Astrocyte of the cerebellum (primary cell): Measurements from ENCODE around the gene EVPLL.
A peak's percentile ranks its signal among the peaks of the same experiment; 100 is the strongest.
"Not testable (repeated sequence)": the region's sequence is repeated elsewhere in the genome, so short reads cannot be mapped to it uniquely, and the experiment has no call there.

ENCODE experiments used
- DNase-seq: peaks from one replicate; pipeline ENCODE4 v3.0.0-alpha.2; 2011; ENCODE audit warnings: low read depth
- H3K4me3 ChIP-seq: 2 replicates; pipeline ENCODE4 v1.5.1; 2011; ENCODE audit warnings: mild to moderate bottlenecking, low read depth, low read length, moderate library complexity
- in situ Hi-C: cut with HindIII; loops from 2 replicates; pipeline ENCODE4 v1.10.0; 2017; ENCODE audit warnings: low sequenced_read_pairs
- TF ChIP-seq, protein P1 (sequence below): IDR thresholded peaks from 2 replicates; pipeline ENCODE4 v1.5.1; 2012; ENCODE audit warnings: low read length, low read depth, moderate library complexity, mild to moderate bottlenecking; ENCODE audit errors: missing control alignments

EVPLL gene

DNA sequence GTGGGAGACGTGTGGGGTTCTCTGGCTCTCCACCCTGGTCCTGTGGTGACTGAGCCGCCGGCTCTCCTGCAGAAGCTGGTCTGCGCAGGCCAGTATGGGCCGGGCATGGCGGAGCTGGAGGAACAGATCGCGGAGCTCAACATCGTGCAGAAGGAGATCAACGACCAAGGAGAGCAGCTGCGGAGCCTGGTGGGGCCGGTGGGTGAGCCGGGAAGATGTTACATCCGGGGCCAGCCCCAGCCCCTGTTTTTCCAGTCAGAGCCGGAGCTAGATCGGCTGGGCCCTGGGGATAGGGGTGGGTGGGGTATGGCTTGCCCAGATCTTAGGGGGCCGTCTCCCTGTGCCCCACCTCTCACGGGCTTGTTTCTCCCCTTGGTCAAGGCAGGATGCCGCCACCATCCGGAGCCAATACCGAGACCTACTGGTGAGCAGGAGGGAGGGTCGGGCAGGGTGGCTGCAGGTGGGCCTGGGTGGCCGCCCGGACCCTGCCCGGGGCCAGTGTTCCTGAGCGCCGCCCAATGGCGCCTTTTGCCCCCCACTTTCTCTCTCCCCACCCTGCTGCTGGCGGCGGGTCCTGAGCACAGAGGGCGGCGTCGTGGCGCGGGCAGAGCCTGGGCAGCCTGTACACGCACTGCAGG lies 5.0 kb downstream of the EVPLL start:
- TF ChIP-seq, protein P1, sequence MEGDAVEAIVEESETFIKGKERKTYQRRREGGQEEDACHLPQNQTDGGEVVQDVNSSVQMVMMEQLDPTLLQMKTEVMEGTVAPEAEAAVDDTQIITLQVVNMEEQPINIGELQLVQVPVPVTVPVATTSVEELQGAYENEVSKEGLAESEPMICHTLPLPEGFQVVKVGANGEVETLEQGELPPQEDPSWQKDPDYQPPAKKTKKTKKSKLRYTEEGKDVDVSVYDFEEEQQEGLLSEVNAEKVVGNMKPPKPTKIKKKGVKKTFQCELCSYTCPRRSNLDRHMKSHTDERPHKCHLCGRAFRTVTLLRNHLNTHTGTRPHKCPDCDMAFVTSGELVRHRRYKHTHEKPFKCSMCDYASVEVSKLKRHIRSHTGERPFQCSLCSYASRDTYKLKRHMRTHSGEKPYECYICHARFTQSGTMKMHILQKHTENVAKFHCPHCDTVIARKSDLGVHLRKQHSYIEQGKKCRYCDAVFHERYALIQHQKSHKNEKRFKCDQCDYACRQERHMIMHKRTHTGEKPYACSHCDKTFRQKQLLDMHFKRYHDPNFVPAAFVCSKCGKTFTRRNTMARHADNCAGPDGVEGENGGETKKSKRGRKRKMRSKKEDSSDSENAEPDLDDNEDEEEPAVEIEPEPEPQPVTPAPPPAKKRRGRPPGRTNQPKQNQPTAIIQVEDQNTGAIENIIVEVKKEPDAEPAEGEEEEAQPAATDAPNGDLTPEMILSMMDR, result no peak
- in situ Hi-C loops, result no loop called here
- no peak for DNase-seq
- H3K4me3 ChIP-seq, result no peak overlapping the region

GRCh38 chr17:18383079-18383481 lies 5.5 kb downstream of the EVPLL start:
- DNase-seq, in situ Hi-C loops, H3K4me3 ChIP-seq: not testable (repeated sequence)

DNA sequence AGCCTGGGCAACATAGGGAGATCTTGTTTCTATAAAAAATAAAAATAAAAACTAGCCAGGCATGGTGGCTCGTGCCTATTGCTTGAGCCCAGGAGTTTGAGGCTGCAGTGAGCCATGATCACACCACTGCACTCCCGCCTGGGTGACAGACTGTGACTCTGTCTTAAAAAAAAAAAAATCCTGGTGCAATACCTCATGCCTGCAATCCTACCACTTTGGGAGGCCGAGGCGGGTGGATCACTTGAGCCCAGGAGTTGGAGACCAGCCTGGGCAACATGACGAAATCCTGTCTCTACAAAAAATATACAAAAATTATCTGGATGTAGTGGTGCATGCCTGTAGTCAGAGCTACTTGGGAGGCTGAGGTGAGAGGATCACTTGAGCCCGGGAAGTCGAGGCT lies 6.7 kb downstream of the EVPLL start:
- H3K4me3 ChIP-seq, in situ Hi-C loops, DNase-seq: not testable (repeated sequence)

- H3K4me3 ChIP-seq, in situ Hi-C loops, DNase-seq: not testable (repeated sequence)
Observed at GRCh38 chr17:18387583-18387982, 10.0 kb downstream of the EVPLL start.

GRCh38 chr17:18388266-18388665 lies 10.7 kb downstream of the EVPLL start:
- DNase-seq, in situ Hi-C loops, H3K4me3 ChIP-seq: not testable (repeated sequence)

GRCh38 chr17:18388728-18389127 lies 11.2 kb downstream of the EVPLL start:
- DNase-seq, in situ Hi-C loops, H3K4me3 ChIP-seq: not testable (repeated sequence)

- DNase-seq, in situ Hi-C loops, H3K4me3 ChIP-seq: not testable (repeated sequence)
Observed at GRCh38 chr17:18401872-18402590, 24.5 kb downstream of the EVPLL start.

GRCh38 chr17:18403166-18403565 lies 25.6 kb downstream of the EVPLL start:
- in situ Hi-C loops, DNase-seq, H3K4me3 ChIP-seq: not testable (repeated sequence)

GRCh38 chr17:18403604-18404003 lies 26.0 kb downstream of the EVPLL start:
- DNase-seq, in situ Hi-C loops, H3K4me3 ChIP-seq: not testable (repeated sequence)

DNA sequence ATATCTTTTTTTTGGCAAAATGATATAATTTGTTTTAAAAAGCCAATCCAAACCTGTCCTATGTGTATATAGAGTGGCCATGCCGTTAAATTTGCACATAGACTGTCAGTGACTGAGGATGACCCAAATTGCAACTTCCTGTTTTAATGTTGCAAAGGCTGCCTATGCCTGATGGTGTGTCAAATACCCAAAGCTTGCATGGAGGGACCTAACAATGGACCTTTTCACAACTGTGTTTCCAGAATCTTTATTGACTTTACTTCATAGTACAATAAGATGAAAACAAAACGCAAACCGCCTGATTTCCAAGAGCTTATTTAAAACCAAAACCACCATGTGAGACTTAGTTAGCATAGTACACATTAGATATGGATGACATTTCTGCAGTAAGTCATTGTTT lies 31.3 kb downstream of the EVPLL start:
- DNase-seq, H3K4me3 ChIP-seq, in situ Hi-C loops: not testable (repeated sequence)

DNA sequence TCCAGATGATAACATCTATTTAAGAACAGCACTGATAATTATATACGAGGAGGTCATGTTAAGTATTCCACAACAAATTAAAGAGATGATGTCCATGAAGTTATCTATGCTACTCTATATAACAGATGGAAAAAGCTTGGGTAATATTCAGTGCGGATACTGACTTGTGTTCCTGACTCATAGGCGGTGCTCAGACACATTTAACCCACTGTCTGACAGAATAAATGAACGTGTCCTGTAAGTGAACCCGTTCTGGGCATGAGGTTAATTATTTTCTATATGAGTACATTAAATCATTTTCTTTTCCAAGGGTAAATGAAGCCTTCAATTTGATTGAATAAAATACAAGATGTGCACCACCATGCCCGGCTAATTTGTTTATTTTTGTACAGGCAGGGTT lies 31.7 kb downstream of the EVPLL start:
- in situ Hi-C loops, H3K4me3 ChIP-seq, DNase-seq: not testable (repeated sequence)

DNA sequence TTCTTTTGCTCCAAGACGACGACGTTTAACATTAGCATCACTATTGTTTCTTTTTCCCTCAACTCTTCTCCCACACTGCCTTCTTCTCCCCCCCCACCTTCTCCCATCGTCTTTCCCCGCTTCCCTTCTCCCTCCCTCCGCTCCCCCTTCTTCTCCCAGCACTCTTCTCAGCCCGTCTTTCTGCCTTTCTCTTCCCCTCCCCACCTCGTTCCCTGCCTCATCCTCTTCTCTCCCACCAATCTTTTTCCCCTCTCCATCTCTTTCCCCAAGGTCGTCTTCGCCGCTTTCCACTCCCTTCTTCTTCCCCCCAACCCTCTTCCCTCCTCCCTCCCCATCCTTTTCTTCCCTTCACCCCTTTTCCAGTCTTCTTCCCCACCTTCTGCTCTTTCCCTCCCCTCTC lies 33.2 kb downstream of the EVPLL start:
- DNase-seq, in situ Hi-C loops: not testable (repeated sequence)
- H3K4me3 ChIP-seq, result peak overlapping the region; percentile 54

GRCh38 chr17:18411377-18411864 lies 33.8 kb downstream of the EVPLL start:
- H3K4me3 ChIP-seq, result peak overlapping the region; percentile 54
- DNase-seq, in situ Hi-C loops: not testable (repeated sequence)

- in situ Hi-C loops, DNase-seq: not testable (repeated sequence)
- peak overlapping the region; percentile 54 for H3K4me3 ChIP-seq
Observed at GRCh38 chr17:18412001-18412538, 34.5 kb downstream of the EVPLL start.

DNA sequence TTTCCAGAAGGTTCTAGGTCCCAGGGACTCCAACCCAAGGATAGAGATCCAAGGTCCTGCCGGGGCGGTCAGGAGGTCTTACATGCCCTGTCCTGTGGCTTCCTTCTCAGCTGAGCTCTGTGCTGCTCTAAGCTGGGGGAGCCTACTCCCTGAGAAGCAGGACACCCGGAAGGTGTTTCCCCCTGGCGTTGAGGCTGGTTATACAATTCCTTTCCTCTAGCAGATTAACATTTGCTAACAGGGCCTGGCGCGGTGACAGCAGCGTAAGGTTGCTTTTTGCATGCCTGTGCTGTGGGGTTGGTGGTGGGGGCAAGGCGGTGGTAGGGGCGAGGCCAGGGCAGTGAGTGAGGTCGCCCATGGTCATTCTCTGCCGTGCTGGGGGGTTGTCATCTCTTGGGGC lies 43.9 kb downstream of the EVPLL start:
- DNase-seq, in situ Hi-C loops, H3K4me3 ChIP-seq: not testable (repeated sequence)

DNA sequence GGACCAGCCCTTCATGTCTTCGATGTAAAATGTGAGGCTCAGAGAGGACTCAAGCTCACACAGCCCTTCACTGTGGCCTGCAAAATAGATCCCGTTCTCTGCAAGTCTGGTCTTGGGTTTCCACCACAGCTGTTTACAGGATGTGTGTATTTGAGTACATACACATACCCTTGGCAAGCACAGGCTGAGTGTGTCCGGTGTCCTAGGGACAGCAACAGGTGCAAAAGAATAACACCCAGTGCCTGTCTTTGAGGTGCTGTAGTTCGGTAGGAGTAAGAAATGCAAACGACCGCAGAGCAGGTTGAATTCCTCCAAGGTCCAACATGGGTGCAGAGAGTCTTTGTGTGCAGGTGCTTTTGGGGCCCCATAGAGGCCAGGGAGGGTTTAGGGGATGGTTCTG lies 44.9 kb downstream of the EVPLL start:
- H3K4me3 ChIP-seq, DNase-seq, in situ Hi-C loops: not testable (repeated sequence)

- in situ Hi-C loops, H3K4me3 ChIP-seq, DNase-seq: not testable (repeated sequence)
Observed at GRCh38 chr17:18423015-18423414, 45.4 kb downstream of the EVPLL start.
